ENCODE results near the gene ENSA.

DNA sequence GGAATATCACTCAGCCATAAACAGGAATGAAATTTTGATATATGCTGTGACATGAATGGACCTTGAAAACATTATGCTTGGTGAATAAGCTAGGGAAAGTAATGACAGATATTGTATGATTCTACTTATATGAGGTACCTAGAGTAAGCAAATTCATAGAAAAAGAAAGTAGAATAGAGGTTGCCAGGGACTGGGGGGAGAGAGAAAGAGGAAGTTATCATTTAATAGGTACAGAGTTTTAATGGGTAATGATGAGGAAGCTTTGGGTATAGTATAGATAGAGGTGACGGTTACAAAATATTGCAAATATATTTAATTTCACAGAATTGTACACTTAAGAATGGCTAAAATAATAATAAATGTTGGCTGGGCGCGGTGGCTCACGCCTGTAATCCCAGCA is 31.2 kb upstream of the ENSA start:
- TF ChIP-seq, protein P1, sequence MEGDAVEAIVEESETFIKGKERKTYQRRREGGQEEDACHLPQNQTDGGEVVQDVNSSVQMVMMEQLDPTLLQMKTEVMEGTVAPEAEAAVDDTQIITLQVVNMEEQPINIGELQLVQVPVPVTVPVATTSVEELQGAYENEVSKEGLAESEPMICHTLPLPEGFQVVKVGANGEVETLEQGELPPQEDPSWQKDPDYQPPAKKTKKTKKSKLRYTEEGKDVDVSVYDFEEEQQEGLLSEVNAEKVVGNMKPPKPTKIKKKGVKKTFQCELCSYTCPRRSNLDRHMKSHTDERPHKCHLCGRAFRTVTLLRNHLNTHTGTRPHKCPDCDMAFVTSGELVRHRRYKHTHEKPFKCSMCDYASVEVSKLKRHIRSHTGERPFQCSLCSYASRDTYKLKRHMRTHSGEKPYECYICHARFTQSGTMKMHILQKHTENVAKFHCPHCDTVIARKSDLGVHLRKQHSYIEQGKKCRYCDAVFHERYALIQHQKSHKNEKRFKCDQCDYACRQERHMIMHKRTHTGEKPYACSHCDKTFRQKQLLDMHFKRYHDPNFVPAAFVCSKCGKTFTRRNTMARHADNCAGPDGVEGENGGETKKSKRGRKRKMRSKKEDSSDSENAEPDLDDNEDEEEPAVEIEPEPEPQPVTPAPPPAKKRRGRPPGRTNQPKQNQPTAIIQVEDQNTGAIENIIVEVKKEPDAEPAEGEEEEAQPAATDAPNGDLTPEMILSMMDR (IDR thresholded peaks at IDR 0.05; ENCODE audit: insufficient read depth, low read length, poor library complexity, severe bottlenecking) = no peak
- TF ChIP-seq EZH2phosphoT487 (conservative IDR thresholded peaks at IDR 0.05; ENCODE audit: low read length) = no peak
